ENCODE measurements around the gene RNF141.

The RNF141 gene

GRCh38 chr11:10573028-10573427, 32.0 kb upstream of the RNF141 start:
- in situ Hi-C loops (cut with HindIII; ENCODE audit: low sequenced_read_pairs), result no loop called here
- no peak overlapping the region for H3K4me3 ChIP-seq (ENCODE audit: low read depth, low read length)
- DNase-seq (ENCODE audit: low read depth), result no peak
- no peak for TF ChIP-seq CTCF (IDR thresholded peaks at IDR 0.05; ENCODE audit: low read depth, low read length, missing control alignments)

GRCh38 chr11:10572533-10572932, 31.5 kb upstream of the RNF141 start:
- no peak for TF ChIP-seq CTCF (IDR thresholded peaks at IDR 0.05; ENCODE audit: low read depth, low read length, missing control alignments)
- H3K4me3 ChIP-seq (ENCODE audit: low read depth, low read length), result no peak overlapping the region
- no peak for DNase-seq (ENCODE audit: low read depth)
- in situ Hi-C loops (cut with HindIII; ENCODE audit: low sequenced_read_pairs), result no loop called here

GRCh38 chr11:10568486-10568941, 27.5 kb upstream of the RNF141 start, which contains the start of gene LYVE1:
Gene LYVE1, minus strand, starts transcription at chr11:10568665. Its CDS starts 133 bp downstream, at chr11:10568532.
- in situ Hi-C loops (cut with HindIII; ENCODE audit: low sequenced_read_pairs), result no loop called here
- no peak within 1 kb of the TSS for H3K4me3 ChIP-seq (ENCODE audit: low read depth, low read length)
- DNase-seq (ENCODE audit: low read depth), result no peak
- no peak for TF ChIP-seq CTCF (IDR thresholded peaks at IDR 0.05; ENCODE audit: low read depth, low read length, missing control alignments)

GRCh38 chr11:10567446-10567845, 26.5 kb upstream of the RNF141 start:
- H3K4me3 ChIP-seq (ENCODE audit: low read depth, low read length), result no peak overlapping the region
- no peak for DNase-seq (ENCODE audit: low read depth)
- in situ Hi-C loops (cut with HindIII; ENCODE audit: low sequenced_read_pairs), result no loop called here
- TF ChIP-seq CTCF (IDR thresholded peaks at IDR 0.05; ENCODE audit: low read depth, low read length, missing control alignments), result no peak

GRCh38 chr11:10566257-10566957, 25.4 kb upstream of the RNF141 start:
- TF ChIP-seq CTCF (IDR thresholded peaks at IDR 0.05; ENCODE audit: low read depth, low read length, missing control alignments), result no peak
- in situ Hi-C loops (cut with HindIII; ENCODE audit: low sequenced_read_pairs), result no loop called here
- H3K4me3 ChIP-seq (ENCODE audit: low read depth, low read length), result no peak overlapping the region
- no peak for DNase-seq (ENCODE audit: low read depth)

- H3K4me3 ChIP-seq (ENCODE audit: low read depth, low read length), result no peak overlapping the region
- in situ Hi-C loops (cut with HindIII; ENCODE audit: low sequenced_read_pairs), result no loop called here
- DNase-seq (ENCODE audit: low read depth), result no peak
- TF ChIP-seq CTCF (IDR thresholded peaks at IDR 0.05; ENCODE audit: low read depth, low read length, missing control alignments), result no peak
Observed at GRCh38 chr11:10565493-10565892, 24.5 kb upstream of the RNF141 start.
